Caco-2 (cell line): ENCODE data around the gene CADPS. TPM values are rescaled to one million over a fixed set of nuclear protein-coding genes. Genes with fewer than 3 reads are reported as not detected.

ENCODE experiments used
- BruUV-seq: library from RNA; stranded (reverse); fragments of 400-500 nt; replicated peaks from 2 replicates; lab custom pipeline; 2021; lab: Mats Ljungman, UMichigan
- CTCF ChIA-PET: fragments of 300-600 bp; sonication (Branson Sonifier 250); formaldehyde crosslinking; loops from one replicate; lab custom pipeline; 2022; ENCODE audit warnings: antibody characterized with exemption; lab: Charles Lee
- POLR2A ChIA-PET: fragments of 300-600 bp; sonication (Branson Sonifier 250); formaldehyde crosslinking; loops from one replicate; lab custom pipeline; 2022; ENCODE audit warnings: antibody characterized with exemption; lab: Charles Lee
- DNase-seq, 2 experiments: peaks; one replicate each; pipeline versions ENCODE4 v3.0.0 to v3.0.0-alpha.2; 2020 to 2022
- H3K27me3 ChIP-seq: replicated peaks from 2 replicates; pipeline ENCODE4 v1.6.0; 2011; ENCODE audit warnings: low read length; ENCODE audit not compliant: control insufficient read depth, insufficient read depth
- H3K36me3 ChIP-seq: 2 replicates; pipeline ENCODE4 v1.5.1; 2011; ENCODE audit warnings: low read length; ENCODE audit not compliant: control insufficient read depth, insufficient read depth
- H3K4me1 ChIP-seq: fragments of 250-450 bp; sonication (Bioruptor Pico); 2 replicates; pipeline ENCODE4 v1.5.1; 2020; ENCODE audit warnings: mild to moderate bottlenecking
- H3K4me3 ChIP-seq: 2 replicates; pipeline ENCODE4 v1.5.1; 2011; ENCODE audit warnings: low read depth, mild to moderate bottlenecking, control low read depth, low read length
- H3K9me3 ChIP-seq: fragments of 250-450 bp; sonication (Bioruptor Pico); 2 replicates; pipeline ENCODE4 v1.5.1; 2020; ENCODE audit warnings: mild to moderate bottlenecking, moderate library complexity
- H3K27ac Mint-ChIP-seq: one replicate; pipeline ENCODE4 v1.8.0; 2022; ENCODE audit warnings: mixed read lengths; ENCODE audit not compliant: unreplicated experiment
- H3K27me3 Mint-ChIP-seq: one replicate; pipeline ENCODE4 v1.8.0; 2022; ENCODE audit warnings: mixed read lengths; ENCODE audit not compliant: insufficient read depth, unreplicated experiment
- H3K36me3 Mint-ChIP-seq: one replicate; pipeline ENCODE4 v1.8.0; 2022; ENCODE audit warnings: mild to moderate bottlenecking, mixed read lengths; ENCODE audit not compliant: insufficient read depth, unreplicated experiment
- H3K4me1 Mint-ChIP-seq: one replicate; pipeline ENCODE4 v1.8.0; 2022; ENCODE audit warnings: low read depth, mixed read lengths; ENCODE audit not compliant: unreplicated experiment
- H3K4me3 Mint-ChIP-seq: one replicate; pipeline ENCODE4 v1.8.0; 2022; ENCODE audit warnings: mild to moderate bottlenecking, moderate library complexity, mixed read lengths; ENCODE audit not compliant: unreplicated experiment
- H3K9me3 Mint-ChIP-seq: one replicate; pipeline ENCODE4 v1.8.0; 2022; ENCODE audit warnings: mixed read lengths; ENCODE audit not compliant: unreplicated experiment
- intact Hi-C: fragments of 100-400 bp; cut with micrococcal nuclease; formaldehyde crosslinking; loops from one replicate; pipeline ENCODE4 v1.10.0; 2022; ENCODE audit not compliant: unreplicated experiment
- total RNA-seq: library from RNA; stranded (reverse); gene quantifications from 2 replicates; pipeline ENCODE4 v1.2.3, GENCODE V29; 2022
- TF ChIP-seq, protein P1 (sequence below), 2 experiments: fragments of 200-600 bp in 1 of 2; IDR thresholded peaks; 1 replicate in 1 of 2; 2 replicates in 1 of 2; pipeline versions ENCODE4 v1.5.1 to v1.8.0; 2011 to 2022; ENCODE audit warnings: antibody characterized with exemption in 1 of 2, control low read depth in 1 of 2, inconsistent platforms in 1 of 2, low read depth in 1 of 2, low read length in 1 of 2, mild to moderate bottlenecking in 1 of 2, moderate library complexity in 1 of 2; ENCODE audit not compliant: insufficient read depth in 1 of 2, severe bottlenecking in 1 of 2, unreplicated experiment in 1 of 2

Gene CADPS
- total RNA-seq, 1 experiment from 2014 or later = not detected

DNA sequence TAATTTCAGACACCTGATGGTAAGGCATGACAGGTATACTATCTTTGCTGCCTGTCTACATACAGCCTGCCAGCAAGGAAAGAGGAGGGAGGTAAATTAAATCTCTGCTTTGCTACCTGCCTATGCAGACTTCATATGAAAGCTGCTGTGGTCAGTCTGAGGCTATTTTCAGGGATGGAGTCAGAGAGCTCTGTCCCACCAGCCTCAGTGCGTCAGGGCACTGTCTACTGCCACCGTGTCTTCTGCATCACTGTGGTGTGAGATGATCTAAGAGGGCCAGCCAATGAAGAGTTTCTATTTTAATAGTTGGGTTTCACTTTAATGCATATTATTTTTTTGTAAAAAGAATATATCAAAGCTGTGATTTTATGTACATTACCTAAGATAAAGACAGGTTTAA, 125.6 kb downstream of the CADPS start:
- TF ChIP-seq, protein P1, sequence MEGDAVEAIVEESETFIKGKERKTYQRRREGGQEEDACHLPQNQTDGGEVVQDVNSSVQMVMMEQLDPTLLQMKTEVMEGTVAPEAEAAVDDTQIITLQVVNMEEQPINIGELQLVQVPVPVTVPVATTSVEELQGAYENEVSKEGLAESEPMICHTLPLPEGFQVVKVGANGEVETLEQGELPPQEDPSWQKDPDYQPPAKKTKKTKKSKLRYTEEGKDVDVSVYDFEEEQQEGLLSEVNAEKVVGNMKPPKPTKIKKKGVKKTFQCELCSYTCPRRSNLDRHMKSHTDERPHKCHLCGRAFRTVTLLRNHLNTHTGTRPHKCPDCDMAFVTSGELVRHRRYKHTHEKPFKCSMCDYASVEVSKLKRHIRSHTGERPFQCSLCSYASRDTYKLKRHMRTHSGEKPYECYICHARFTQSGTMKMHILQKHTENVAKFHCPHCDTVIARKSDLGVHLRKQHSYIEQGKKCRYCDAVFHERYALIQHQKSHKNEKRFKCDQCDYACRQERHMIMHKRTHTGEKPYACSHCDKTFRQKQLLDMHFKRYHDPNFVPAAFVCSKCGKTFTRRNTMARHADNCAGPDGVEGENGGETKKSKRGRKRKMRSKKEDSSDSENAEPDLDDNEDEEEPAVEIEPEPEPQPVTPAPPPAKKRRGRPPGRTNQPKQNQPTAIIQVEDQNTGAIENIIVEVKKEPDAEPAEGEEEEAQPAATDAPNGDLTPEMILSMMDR (IDR thresholded peaks at IDR 0.05; ENCODE audit: insufficient read depth in 1 of 2, low read depth in 1 of 2, low read length in 1 of 2, severe bottlenecking in 1 of 2, unreplicated experiment in 1 of 2) = no peak
- H3K4me3 Mint-ChIP-seq = no peak overlapping the region
- no TSS peak for BruUV-seq
- intact Hi-C loops = no loop called here
- H3K4me3 ChIP-seq = no peak overlapping the region
- no peaks in the 10 kb centered on the region for H3K36me3 ChIP-seq
- no peaks in the 10 kb centered on the region for H3K36me3 Mint-ChIP-seq
- H3K27ac Mint-ChIP-seq = no peak overlapping the region
- no peaks in the 10 kb centered on the region for H3K27me3 Mint-ChIP-seq
- H3K4me1 ChIP-seq = no peaks in the 10 kb centered on the region
- H3K9me3 ChIP-seq = no peaks in the 10 kb centered on the region
- POLR2A ChIA-PET = no interaction called here
- H3K9me3 Mint-ChIP-seq = no peaks in the 10 kb centered on the region
- H3K27me3 ChIP-seq = no peaks in the 10 kb centered on the region
- CTCF ChIA-PET = no interaction called here
- no peaks in the 10 kb centered on the region for H3K4me1 Mint-ChIP-seq
- no peak for DNase-seq

DNA sequence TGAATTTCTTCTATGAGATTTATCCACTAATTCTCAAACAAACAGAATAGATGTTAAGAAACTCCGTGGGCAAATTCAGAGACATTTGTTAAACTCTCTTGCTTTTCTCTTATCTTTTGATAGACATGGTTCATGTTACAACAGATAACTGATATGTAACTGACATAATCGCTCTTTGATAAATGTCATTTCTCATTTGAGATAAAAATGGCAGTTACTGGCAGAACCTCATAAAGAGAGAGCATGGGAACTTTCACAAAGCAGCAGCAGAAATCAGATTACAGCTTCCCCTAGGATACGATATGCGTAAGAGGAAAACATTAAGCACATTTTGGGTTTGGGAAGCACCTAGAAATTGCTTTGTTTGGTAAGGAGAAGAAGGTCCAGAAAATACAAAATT, 126.1 kb downstream of the CADPS start:
- H3K27me3 Mint-ChIP-seq = no peaks in the 10 kb centered on the region
- TF ChIP-seq, protein P1 (IDR thresholded peaks at IDR 0.05; ENCODE audit: insufficient read depth in 1 of 2, low read depth in 1 of 2, low read length in 1 of 2, severe bottlenecking in 1 of 2, unreplicated experiment in 1 of 2) = no peak
- POLR2A ChIA-PET = no interaction called here
- H3K36me3 Mint-ChIP-seq = no peaks in the 10 kb centered on the region
- H3K27me3 ChIP-seq = no peaks in the 10 kb centered on the region
- intact Hi-C loops = no loop called here
- H3K9me3 ChIP-seq = no peaks in the 10 kb centered on the region
- no peak overlapping the region for H3K4me3 Mint-ChIP-seq
- no peak overlapping the region for H3K27ac Mint-ChIP-seq
- no TSS peak for BruUV-seq
- no peak for DNase-seq
- no peaks in the 10 kb centered on the region for H3K4me1 ChIP-seq
- H3K4me3 ChIP-seq = no peak overlapping the region
- no peaks in the 10 kb centered on the region for H3K9me3 Mint-ChIP-seq
- no peaks in the 10 kb centered on the region for H3K4me1 Mint-ChIP-seq
- CTCF ChIA-PET = no interaction called here
- H3K36me3 ChIP-seq = no peaks in the 10 kb centered on the region

DNA sequence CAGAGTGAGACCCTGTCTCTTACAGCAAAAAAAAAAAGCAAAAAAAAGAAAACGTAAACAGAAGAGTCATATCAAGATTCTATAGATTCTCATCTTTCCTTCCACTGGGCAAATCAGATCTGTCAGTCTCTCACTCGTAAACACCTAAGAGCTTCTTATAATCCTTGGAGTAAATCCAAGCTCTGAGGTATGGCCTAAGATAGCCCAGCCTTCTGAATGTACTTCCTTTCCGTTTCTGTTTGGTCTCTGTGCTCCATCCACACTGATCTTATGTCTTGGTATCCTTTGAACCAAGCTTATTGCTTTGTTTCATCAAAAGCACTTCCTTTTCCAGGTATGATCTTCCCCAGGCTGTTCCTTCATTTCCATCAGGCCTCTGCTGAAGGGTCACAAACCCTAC, 137.8 kb downstream of the CADPS start:
- Mint-ChIP-seq H3K27me3 (peaks cover 2% of the 10 kb centered on the region), H3K9me3 (no peaks in the 10 kb centered on the region), H3K4me1 (no peaks in the 10 kb centered on the region), H3K27ac (no peak overlapping the region), H3K36me3 (no peaks in the 10 kb centered on the region), H3K4me3 (no peak overlapping the region)
- intact Hi-C loops = no loop called here
- H3K36me3 ChIP-seq = no peaks in the 10 kb centered on the region
- ChIA-PET POLR2A (no interaction called here), CTCF (no interaction called here)
- peaks cover 7% of the 10 kb centered on the region for H3K4me1 ChIP-seq
- no peak overlapping the region for H3K4me3 ChIP-seq
- BruUV-seq = no TSS peak
- H3K9me3 ChIP-seq = no peaks in the 10 kb centered on the region
- DNase-seq = no peak
- no peaks in the 10 kb centered on the region for H3K27me3 ChIP-seq
- TF ChIP-seq, protein P1 (IDR thresholded peaks at IDR 0.05; ENCODE audit: insufficient read depth in 1 of 2, low read depth in 1 of 2, low read length in 1 of 2, severe bottlenecking in 1 of 2, unreplicated experiment in 1 of 2) = no peak
